ENCODE results near the gene BRI3BP. TPM values are rescaled to one million over a fixed set of nuclear protein-coding genes. Genes with fewer than 3 reads are reported as not detected.

Gene BRI3BP
- total RNA-seq, 1 donor from 2014 or later = 4.9 TPM

DNA sequence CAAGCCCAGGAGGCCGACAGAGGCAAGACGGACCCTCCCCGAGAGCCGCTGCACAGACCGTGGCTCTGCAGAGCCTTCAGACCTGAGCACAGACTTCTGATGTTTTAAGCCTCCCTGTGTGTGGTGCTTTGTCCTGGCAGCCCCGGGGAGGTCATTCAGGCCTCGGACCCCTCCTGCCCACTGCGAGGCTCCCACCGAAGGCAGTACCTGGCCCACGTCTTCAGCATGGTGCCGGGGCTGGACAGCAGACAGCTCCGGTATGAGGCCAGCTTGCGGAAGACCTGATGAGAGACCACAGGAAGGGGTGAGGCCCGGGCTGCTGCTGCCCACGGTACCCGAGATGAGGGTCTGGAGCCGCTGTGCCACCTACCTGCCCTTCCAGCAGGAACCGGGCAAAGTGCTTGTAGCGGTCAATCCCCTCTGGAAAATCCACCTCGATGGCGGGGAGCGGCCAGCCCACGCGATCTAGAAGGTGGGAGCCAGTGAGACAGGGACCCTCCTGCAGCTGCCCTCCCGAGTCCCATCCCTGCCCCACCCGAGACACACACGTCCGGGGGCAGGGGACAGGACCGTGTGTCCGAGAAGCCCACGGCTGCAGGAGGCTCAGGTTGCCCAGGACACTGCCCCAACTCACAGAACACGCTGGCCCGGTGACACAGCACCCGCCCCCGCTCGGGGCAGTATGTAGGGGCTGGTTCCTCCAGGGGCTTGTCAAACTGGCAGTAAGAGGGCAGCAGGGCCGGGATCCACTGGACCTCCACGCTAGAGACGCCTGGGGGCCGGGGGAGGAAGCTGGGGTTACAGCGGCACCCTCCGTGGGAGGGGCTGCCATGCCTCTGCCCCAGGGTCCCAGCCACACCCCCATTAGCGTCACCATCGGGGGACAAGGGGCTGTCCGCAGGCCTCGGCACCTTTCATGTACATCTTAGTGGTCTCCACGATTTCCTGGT lies 43.4 kb upstream of the BRI3BP start:
- no peaks in the 10 kb centered on the region for H3K4me1 Mint-ChIP-seq (ENCODE audit: unreplicated experiment)
- H3K36me3 Mint-ChIP-seq (ENCODE audit: unreplicated experiment) = peaks cover 18% of the 10 kb centered on the region
- TF ChIP-seq, protein P1, sequence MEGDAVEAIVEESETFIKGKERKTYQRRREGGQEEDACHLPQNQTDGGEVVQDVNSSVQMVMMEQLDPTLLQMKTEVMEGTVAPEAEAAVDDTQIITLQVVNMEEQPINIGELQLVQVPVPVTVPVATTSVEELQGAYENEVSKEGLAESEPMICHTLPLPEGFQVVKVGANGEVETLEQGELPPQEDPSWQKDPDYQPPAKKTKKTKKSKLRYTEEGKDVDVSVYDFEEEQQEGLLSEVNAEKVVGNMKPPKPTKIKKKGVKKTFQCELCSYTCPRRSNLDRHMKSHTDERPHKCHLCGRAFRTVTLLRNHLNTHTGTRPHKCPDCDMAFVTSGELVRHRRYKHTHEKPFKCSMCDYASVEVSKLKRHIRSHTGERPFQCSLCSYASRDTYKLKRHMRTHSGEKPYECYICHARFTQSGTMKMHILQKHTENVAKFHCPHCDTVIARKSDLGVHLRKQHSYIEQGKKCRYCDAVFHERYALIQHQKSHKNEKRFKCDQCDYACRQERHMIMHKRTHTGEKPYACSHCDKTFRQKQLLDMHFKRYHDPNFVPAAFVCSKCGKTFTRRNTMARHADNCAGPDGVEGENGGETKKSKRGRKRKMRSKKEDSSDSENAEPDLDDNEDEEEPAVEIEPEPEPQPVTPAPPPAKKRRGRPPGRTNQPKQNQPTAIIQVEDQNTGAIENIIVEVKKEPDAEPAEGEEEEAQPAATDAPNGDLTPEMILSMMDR (IDR thresholded peaks at IDR 0.05) = no peak
- no peak for DNase-seq (ENCODE audit: extremely low spot score, unreplicated experiment)
- H3K4me3 Mint-ChIP-seq (ENCODE audit: unreplicated experiment) = no peak overlapping the region
- no peaks in the 10 kb centered on the region for H3K9me3 Mint-ChIP-seq (ENCODE audit: unreplicated experiment)
- H3K27me3 Mint-ChIP-seq (ENCODE audit: unreplicated experiment) = no peaks in the 10 kb centered on the region
- H3K27ac Mint-ChIP-seq (ENCODE audit: unreplicated experiment) = no peak overlapping the region

- no peaks in the 10 kb centered on the region for H3K27me3 Mint-ChIP-seq (ENCODE audit: unreplicated experiment)
- DNase-seq (ENCODE audit: extremely low spot score, unreplicated experiment) = no peak
- no peak overlapping the region for H3K4me3 Mint-ChIP-seq (ENCODE audit: unreplicated experiment)
- TF ChIP-seq, protein P1 (IDR thresholded peaks at IDR 0.05) = no peak
- peaks cover 16% of the 10 kb centered on the region for H3K36me3 Mint-ChIP-seq (ENCODE audit: unreplicated experiment)
- H3K27ac Mint-ChIP-seq (ENCODE audit: unreplicated experiment) = no peak overlapping the region
- no peaks in the 10 kb centered on the region for H3K4me1 Mint-ChIP-seq (ENCODE audit: unreplicated experiment)
- no peaks in the 10 kb centered on the region for H3K9me3 Mint-ChIP-seq (ENCODE audit: unreplicated experiment)
Measured at GRCh38 chr12:124952295-124952694, 41.1 kb upstream of the BRI3BP start.

DNA sequence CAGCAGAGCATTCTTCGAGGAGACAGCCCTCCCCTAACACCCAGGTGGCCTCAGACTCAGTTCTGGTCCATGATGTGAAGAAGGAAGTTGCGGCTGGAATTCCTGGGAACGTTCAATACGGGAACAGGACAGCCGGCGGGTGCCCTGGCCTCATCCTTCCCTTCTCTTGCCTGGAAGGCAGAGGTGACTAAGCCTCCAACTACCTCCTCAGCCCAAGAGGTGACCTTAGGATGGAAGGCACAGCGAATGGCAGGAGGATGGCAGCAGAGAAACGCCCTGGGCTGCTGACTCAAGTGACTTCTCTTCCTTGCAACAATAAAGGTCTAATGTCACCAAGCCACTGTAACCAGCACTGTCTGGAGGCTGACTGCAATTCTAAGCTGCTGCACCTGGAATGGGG lies 40.6 kb upstream of the BRI3BP start:
- H3K27me3 Mint-ChIP-seq (ENCODE audit: unreplicated experiment) = no peaks in the 10 kb centered on the region
- H3K36me3 Mint-ChIP-seq (ENCODE audit: unreplicated experiment) = peaks cover 19% of the 10 kb centered on the region
- H3K4me3 Mint-ChIP-seq (ENCODE audit: unreplicated experiment) = no peak overlapping the region
- DNase-seq (ENCODE audit: extremely low spot score, unreplicated experiment) = no peak
- TF ChIP-seq, protein P1 (IDR thresholded peaks at IDR 0.05) = no peak
- H3K27ac Mint-ChIP-seq (ENCODE audit: unreplicated experiment) = no peak overlapping the region
- H3K4me1 Mint-ChIP-seq (ENCODE audit: unreplicated experiment) = no peaks in the 10 kb centered on the region
- no peaks in the 10 kb centered on the region for H3K9me3 Mint-ChIP-seq (ENCODE audit: unreplicated experiment)

- Mint-ChIP-seq H3K27me3 (ENCODE audit: unreplicated experiment) (no peaks in the 10 kb centered on the region), H3K27ac (ENCODE audit: unreplicated experiment) (no peak overlapping the region), H3K4me3 (ENCODE audit: unreplicated experiment) (no peak overlapping the region), H3K4me1 (ENCODE audit: unreplicated experiment) (no peaks in the 10 kb centered on the region), H3K9me3 (ENCODE audit: unreplicated experiment) (no peaks in the 10 kb centered on the region), H3K36me3 (ENCODE audit: unreplicated experiment) (peaks cover 22% of the 10 kb centered on the region)
- no peak for DNase-seq (ENCODE audit: extremely low spot score, unreplicated experiment)
- TF ChIP-seq, protein P1 (IDR thresholded peaks at IDR 0.05) = no peak
Measured at GRCh38 chr12:124953689-124954405, 39.6 kb upstream of the BRI3BP start.

GRCh38 chr12:124954771-124955170 lies 38.7 kb upstream of the BRI3BP start:
- no peak for DNase-seq (ENCODE audit: extremely low spot score, unreplicated experiment)
- TF ChIP-seq, protein P1 (IDR thresholded peaks at IDR 0.05) = no peak
- peaks cover 25% of the 10 kb centered on the region for H3K36me3 Mint-ChIP-seq (ENCODE audit: unreplicated experiment)
- H3K4me3 Mint-ChIP-seq (ENCODE audit: unreplicated experiment) = no peak overlapping the region
- H3K9me3 Mint-ChIP-seq (ENCODE audit: unreplicated experiment) = no peaks in the 10 kb centered on the region
- H3K4me1 Mint-ChIP-seq (ENCODE audit: unreplicated experiment) = no peaks in the 10 kb centered on the region
- no peaks in the 10 kb centered on the region for H3K27me3 Mint-ChIP-seq (ENCODE audit: unreplicated experiment)
- H3K27ac Mint-ChIP-seq (ENCODE audit: unreplicated experiment) = no peak overlapping the region

Data from osteocyte (in vitro differentiated cells).